ENCODE measurements around the gene PAMR1.

DNA sequence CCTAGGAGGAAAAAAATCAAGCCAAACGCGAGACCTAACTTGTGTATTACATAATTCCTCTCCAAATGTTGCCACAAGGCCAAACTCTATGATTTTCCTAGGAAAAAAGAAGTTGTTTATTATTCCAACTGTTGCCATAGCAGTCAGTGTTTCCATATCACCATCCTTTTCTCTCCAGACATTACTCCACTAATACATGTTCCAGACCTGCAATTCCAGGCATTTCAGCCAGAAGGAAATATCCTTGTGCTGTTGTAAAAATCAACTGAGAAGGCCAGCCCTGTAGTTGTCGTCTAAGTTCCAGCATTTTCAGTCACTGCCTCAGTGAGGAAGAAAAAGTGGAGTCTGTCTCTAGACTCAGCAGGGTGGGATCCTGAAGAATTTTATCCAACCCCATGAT, 33.1 kb upstream of the PAMR1 start:
- TF ChIP-seq POLR2A (IDR thresholded peaks at IDR 0.05; ENCODE audit: low read length), result no peak
- no peak for TF ChIP-seq GATA1 (IDR thresholded peaks at IDR 0.05; ENCODE audit: low read depth, low read length)

Data from erythroblast (primary cell).